AG09319 (cell line): ENCODE results near the gene MGARP.

ENCODE experiments used
- DNase-seq: peaks from one replicate; pipeline ENCODE4 v3.0.0-alpha.2; 2010; ENCODE audit warnings: low read depth; ENCODE audit errors: extremely low read depth
- TF ChIP-seq, protein P1 (sequence below): IDR thresholded peaks from 2 replicates; pipeline ENCODE4 v1.5.1; 2011; ENCODE audit warnings: low read depth, mild to moderate bottlenecking, inconsistent platforms, low read length, moderate library complexity

MGARP gene

DNA sequence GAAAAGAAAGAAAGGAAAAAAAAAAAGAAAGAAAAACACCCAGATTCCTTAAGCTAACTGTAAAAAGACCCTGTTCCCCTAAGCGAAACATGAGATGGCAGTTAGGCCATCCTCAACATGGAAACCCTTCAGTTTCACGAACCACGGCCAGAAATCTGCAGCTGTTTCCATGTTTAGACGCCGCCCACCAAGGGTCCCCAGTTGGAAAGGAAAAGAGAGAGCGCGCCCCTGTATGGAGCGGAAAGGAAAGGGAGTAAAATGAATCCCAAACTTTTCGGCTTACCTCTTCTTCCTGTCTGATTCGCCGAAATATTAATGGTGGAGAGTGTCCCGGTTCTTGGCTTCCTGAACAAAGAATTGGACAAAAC, 38.3 kb downstream of the MGARP start:
- TF ChIP-seq, protein P1, sequence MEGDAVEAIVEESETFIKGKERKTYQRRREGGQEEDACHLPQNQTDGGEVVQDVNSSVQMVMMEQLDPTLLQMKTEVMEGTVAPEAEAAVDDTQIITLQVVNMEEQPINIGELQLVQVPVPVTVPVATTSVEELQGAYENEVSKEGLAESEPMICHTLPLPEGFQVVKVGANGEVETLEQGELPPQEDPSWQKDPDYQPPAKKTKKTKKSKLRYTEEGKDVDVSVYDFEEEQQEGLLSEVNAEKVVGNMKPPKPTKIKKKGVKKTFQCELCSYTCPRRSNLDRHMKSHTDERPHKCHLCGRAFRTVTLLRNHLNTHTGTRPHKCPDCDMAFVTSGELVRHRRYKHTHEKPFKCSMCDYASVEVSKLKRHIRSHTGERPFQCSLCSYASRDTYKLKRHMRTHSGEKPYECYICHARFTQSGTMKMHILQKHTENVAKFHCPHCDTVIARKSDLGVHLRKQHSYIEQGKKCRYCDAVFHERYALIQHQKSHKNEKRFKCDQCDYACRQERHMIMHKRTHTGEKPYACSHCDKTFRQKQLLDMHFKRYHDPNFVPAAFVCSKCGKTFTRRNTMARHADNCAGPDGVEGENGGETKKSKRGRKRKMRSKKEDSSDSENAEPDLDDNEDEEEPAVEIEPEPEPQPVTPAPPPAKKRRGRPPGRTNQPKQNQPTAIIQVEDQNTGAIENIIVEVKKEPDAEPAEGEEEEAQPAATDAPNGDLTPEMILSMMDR: no peak
- DNase-seq: no peak

DNA sequence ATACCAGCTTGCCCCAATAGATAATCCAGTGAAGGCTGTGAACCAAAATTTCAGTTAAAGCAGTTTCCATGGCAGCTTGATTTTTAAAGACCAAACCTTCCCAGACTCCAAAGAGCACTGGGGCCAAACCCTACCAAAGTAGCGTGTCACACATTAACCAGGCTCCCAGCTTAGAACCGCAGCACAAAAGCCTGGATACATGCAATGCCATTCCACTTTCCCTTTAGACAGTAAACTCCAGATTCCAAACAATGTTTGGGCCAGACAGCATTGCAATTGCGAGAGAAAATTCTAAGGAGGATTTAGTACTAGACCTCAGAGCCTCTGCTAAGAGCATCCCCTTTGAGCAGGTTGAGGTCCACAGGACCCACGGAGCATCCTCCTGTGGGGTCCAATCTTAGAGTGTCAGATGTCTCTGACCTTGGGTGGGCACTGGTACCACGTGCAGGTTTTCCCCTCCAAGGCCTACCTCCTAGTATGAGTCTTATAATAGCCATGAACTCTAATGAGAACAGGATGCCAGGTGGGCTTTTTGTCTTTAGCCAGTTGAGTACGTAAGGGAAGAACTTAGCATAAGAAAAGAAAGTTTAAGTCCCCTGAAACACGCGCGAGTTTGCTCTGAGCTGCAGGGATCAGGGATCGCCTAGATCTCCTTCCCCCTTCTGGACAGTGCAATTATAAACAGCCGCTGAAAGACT, 38.8 kb downstream of the MGARP start:
- TF ChIP-seq, protein P1: no peak
- DNase-seq: no peak

DNA sequence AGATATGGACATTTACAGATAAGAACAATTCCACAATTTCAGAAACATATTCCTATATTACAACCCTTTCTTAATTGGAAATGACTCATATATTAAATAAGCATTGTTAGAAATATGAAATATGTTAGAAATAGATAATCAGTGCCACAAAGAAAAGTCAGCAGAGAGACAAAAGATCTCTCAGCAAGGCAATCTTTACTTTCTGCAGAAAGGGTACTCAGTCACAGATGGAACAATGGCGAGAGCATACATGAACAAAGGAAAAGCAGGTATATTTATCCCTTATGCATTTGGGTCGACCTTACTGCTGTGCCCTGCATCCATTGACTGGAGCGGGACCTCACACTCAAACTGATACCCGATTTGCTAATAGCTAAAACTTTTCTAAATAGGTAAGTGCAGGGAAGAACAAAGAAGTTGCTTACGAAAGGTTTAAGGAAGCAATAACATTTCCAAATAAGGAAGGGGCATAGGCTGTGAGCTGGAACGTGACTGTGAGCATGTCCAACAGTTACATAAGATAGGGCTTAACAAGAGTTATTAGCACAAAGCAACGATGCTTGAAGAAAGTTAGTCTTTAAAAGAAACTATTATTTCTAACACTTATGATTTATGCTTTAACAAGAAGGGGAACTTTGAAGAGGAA, 40.8 kb downstream of the MGARP start:
- TF ChIP-seq, protein P1: no peak
- no peak for DNase-seq

DNA sequence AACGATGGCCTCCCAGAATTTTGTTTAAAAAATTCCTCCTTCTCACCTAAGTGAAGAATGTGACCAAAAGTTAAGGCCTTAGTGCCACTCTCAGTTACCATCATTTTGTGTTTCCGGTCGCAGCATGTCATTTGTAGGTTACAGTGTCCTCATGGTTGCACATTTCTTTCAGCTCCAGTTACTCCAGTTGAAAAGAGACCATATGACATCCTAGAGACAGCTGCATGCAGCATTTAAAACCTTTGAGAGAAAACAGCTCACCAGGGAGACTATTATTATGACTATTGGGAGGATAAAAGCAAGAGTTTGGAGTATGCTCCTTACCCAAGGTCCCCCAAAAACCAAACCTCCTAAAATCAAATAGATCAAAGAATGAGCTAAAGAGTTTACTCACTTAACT, 45.8 kb downstream of the MGARP start:
- no peak for DNase-seq
- TF ChIP-seq, protein P1: no peak

DNA sequence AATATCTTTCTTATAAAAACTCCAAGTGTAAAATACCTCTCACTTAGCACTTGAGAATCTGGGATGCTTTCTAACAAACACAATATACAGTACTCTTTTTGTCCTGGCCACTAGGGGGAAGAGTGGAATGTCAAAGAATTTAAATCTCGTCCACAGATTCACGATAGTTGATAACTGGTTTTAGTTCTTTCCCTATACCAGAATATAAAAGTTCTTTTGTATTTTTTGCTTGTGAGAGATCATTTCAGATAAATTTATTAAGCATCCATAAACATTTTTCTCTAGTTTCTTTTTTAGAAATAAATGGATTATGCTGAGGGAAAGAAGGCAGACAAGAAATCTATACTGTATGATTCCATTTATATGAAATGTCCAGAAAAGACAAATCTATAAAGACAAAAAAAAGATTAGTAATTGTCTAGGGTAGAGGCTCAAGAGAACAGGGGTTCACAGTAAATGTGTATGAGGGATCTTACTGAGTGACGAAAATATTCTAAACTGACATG, 50.4 kb downstream of the MGARP start:
- DNase-seq: no peak
- TF ChIP-seq, protein P1: peak; percentile 71

DNA sequence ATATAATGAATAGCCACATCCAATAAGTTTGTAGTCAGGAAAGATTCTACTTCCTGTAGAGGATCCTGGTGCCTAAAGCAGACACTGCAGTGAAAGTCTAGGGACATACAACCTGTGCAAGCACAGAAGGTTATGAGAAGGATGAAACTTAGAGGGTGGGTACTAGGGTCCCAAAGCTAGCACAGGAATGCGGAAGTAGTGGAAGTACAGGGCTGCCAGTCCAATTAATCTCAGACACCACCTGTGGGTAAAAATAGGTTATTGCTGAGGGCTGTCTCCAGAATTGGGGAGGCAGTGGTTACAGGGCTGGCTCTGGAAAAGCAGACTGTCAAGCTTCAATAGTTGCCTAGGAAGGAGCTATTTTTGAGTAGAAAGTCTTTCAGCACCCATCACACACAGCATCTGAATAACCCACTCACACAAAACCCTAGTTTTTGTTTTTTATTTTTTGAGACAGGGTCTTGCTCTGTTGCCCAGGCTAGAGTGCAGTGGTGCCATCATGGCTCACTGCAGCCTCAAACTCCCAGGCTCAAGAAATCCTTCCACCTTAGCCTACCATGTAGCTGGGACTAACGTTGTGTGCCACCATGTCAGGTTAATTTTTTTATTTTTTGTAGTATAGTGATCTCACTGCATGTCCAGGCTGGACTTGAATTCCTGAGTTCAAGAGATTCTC, 52.2 kb downstream of the MGARP start:
- TF ChIP-seq, protein P1: peak; percentile 5
- no peak for DNase-seq
